GM19238 (cell line): ENCODE measurements around the gene C5.

Experiments used
- DNase-seq: peaks from one replicate; pipeline ENCODE4 v3.0.0; 2011; ENCODE audit warnings: low spot score; ENCODE audit not compliant: insufficient read length

Gene C5

DNA sequence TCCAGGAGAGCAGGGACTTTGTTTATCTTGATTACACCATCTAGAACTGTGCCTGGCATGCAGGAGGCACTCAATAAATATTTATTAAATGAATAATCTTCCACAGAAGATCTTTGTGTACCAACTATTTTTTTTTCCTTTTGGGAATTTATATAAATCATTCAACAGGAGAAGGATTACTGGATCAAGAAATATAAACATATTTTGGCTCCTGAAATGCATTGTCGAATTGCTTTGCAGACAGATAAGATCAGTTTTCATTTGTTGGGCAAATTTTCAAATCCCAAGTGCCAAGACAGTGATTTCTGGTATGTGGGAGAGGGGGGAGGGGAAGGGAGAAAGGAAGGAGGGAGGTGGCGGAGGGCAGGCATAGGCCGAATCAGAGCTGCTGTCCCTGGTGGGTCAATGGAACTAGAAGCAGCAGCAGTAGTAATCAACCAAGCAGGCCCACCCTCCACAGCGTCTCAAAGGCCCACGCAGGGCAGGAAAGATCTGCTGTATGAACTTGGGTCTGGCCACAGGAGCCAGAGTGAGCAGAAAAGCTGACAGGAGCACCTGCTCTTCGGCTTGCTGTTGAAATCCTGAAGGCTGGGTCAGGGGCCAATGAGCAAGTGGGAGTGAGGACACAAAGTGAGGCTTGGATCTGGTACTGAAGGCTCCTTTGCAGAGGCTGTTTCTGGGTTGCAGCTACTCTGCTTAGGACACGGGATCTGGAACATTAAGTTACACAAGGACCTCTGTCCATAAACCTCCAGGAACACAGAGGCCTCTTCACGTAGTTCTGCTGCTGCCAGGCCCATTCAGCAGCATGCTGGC is 107.7 kb downstream of the C5 start:
- no peak for DNase-seq

DNA sequence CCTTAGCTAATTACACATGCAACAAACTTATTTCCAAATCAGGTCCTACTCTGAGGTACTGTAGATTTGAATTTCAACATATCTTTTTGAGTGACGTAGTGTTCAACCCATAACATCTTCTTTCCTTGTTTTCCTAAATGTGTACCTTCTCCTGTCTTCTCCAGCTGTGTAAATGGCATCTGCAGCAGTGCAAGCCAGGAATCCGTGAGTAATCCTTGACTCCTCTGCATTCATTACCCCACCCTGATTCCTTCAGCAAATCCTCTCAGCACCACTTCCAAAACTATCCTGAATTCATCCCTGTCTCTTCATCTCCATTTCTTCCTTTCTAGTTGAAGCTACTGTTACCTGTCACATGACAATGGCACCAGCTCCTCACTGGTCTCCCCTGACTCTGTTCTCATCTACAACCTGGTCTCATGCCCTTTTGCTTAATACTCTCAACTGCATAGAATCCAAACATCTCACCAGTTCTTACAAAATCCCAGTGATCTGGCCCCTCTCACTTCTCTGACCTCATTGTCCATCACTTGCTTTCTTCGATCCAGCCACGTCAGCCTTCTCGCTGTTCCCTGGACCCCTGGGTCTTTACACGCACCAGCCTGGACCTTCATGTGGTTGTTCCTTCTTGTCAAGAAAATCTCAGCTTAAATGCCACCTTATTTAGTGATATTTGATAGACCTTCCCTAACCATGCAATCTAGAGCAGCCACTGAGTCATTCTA is 108.9 kb downstream of the C5 start:
- no peak for DNase-seq

DNA sequence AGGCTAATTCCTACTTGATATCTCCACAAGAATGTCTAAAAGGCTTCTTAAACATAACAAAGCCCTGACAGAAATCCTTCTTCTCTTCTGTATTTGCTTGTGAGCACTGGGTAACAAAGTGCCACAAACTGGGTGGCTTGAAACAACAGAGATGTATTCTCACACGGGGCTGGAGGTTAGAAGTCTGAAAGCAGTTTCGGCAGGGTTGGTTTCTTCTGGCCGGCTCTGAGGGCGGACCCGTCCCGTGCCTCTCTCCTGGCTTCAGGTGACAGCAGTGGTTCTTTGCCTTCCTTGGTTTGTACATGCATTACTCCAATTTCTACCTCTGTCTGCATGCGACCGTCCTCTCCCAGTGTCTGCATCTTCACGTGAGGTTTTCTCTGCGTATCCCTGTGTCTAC is 109.5 kb downstream of the C5 start:
- DNase-seq = no peak

DNA sequence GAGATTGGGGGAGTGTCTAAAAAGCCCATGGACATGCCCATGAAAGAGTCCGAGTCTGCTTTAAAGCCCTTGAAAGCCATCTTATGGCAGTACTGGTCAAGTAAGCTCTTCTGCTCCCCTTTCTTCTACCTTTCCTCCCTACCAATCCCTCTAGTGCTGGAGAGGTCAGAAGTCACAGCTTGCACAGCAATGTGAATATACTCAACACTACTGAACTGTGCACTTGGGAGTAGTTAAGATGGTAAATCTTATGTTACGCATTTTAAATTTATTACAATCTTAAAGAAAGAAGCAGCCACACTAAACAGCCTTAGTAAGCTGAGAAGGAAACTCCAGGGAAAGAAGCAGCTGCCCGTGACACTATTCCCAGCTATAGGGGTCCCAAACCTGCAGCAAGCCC is 111.2 kb downstream of the C5 start:
- no peak for DNase-seq

DNA sequence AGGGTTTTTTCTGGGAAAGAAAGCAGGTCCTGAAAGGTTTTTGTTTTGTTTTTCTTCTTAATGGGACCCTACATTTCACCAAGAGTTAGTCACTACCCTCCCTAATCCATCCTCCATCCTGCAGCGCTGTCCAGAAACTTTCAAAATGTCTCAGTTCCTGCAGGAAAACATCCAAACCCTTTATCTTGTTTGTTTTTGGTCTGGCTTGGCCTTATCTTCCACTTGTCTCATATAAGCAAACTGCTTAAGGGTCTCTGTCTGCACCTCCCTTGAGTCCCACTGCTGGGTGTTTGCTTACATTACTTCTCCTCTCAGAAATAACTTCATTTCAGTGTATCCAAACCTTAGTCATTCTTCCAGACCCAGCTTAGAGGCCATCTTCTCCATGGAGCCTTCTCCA is 112.5 kb downstream of the C5 start:
- DNase-seq = no peak

DNA sequence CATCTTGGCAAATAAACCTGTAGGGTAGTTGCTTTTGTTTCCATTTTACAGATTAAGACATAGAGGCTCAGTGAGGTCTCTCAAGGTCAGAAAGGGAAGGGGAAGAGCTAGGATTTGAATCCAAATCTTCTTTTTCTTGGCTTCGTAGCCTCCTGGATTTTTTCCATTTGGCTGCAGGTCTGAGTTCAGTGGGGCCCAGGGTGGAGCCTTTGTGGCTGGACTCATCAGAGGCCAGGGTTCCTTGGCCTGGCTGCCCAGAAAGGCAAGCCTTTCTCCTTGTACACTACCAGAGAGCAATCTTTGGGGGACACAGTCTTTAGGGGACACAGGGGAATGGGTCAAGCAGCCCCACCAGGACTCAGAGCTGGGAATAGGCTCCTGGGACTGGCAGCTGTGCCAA is 112.9 kb downstream of the C5 start:
- no peak for DNase-seq

DNA sequence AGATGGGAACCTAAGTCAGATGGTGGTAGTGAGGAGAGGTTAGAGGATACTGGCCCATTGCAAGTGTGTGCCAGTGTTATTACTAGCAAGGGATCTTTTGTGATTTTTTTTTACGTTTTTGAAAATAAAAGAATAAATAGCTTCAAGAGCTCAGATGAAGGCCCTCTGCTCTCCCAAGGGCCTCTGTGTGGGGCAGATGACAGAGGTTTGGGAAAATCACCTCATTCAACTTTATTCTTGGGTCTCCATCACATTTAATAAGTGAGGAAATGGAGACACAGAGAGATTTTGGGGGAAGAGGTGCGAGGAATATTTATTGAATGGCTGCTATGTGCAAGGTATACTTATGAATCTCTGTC is 113.3 kb downstream of the C5 start:
- no peak for DNase-seq

DNA sequence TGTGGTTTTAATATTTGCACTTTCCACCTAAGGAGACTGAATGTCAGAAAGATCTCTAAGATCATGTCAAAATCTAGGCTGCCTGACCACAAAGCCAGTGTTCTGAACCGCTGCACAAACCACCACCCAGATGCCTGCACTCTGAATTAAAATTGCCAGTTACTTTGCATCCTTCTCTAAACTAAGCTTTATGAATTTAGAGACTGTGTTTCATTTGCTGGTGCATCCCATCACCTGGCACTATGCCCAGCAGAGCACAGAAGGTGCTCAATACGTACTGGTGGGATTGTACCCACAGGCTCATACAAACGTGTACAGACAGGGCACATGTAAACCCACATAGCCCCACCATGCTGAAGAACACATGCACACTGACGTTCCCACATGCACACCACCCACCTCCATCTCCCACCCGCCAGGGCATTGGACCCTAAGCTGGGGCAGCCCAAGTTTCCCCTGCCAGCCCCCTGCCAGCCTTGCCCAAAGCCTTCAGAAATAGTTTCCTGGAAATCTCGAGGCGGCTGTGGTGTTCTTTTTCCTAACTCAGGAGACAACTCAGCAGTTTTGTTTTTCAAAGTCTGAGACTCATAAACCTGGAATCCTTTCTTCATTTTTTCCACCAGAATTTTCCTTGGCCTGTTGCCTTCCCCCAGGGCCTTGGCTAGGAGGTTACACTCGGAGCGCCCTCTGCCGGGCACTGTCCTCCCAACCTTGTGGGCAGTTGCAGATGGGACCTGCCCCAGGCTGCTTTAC is 113.9 kb downstream of the C5 start:
- peak; percentile 66 for DNase-seq

DNA sequence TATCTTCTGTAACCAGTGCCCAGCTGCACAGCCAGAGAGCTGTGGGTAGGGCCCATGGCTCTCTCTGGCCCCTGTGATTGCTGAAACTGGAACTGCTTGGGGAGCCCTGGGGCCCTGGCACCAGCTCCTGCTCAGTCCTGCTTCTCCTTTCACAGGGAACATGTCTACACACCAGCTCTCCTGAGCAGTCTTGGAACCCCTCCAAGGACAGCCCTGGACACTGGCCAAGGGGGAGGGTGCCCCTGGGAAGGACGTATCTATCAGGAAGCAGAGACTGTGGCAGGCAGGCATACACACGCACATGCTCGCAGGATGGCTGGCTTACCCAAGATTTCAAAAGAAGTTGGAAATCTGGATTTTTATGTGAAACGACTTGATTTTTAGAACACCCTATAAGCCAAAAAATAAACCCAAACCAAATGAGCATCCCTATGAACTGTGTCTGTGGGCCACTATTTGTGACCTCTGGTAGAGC is 114.7 kb downstream of the C5 start:
- DNase-seq = no peak

DNA sequence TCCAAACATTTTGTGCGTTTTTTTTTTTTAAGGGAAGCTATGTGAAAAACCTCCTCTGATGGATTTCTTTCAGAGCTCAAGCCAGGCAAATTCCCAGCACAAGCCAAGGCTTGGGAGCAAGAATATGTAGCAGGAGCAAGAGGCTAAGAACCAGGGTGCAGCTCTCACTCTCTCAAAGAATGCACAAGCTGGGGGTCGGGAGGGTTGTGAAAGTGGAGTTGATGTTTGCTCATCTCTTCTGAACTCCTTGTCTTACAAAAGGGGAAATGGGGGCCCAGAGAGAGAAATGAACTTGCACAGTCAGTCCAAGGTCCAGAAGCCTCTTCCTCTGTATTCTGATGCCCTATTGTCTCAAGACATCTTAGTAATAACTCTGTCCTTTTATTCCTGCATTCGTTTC is 115.8 kb downstream of the C5 start:
- DNase-seq = no peak

DNA sequence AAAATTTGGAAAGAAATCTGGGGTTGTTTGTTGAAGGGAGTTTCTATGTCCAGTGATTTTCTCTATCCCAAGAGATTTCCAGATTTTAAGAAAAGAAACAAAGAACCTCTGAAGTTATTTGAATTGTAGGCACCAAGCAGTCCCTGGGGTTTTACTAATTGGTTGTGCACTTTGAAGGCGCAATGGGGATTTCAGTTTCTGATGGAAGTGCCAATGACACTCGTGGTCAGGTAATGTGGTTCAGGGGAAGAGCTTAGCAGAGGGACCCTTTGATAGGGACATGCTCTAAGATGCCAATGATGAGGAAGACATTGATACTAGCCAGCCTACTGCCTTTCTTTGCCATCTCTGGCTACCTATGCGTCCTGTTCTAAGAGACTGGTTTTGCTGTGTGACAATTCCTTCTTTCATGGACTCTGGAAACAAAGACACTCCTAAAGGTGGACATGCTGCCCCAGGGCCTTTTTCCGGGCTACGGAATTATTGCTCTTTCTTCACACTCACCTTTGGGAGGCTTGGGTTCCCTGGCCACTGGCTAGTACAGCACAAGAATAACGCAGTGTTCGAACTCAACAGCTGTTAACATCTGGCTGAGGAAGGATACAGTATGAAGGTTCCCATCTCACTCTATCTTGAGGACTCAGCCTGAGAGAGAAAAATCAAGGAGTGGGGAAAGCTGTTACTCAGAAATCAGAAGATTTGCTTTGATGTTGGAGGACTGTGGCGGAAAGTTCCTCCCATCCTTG is 116.6 kb downstream of the C5 start:
- no peak for DNase-seq

DNA sequence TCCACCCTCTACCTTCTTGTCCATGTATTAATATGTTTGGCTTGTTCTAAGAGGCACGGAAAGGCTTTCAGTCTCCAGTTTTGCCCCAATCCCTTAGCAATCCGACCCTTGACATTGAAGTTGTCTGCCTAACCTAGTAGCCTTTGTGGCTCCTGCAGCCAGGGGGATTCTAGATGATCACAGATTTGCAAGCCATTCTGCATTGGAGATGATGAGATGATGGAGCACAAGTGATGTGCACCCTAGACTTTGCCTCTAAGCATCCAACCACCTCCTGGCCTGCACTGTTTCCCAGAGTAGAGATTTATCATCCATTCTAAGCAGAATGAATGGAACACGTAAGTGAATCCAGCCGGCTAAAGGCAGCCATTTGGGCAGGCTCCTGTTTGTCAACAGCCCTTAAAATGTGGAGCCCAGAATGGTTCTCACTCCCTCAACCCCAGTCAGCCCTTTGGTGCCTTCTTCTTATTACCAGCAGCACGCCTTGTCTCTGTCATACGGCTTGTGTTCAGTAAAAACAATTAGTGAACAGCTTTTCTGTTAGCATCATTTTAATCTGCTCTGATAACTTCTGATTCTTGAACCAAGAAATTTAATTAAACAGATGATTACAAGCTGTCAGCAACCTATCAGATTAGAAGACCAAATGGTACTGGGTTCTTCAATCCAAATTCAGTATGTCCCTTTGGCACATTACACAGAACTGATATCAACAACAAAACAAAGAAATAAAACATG is 117.8 kb downstream of the C5 start:
- no peak for DNase-seq

DNA sequence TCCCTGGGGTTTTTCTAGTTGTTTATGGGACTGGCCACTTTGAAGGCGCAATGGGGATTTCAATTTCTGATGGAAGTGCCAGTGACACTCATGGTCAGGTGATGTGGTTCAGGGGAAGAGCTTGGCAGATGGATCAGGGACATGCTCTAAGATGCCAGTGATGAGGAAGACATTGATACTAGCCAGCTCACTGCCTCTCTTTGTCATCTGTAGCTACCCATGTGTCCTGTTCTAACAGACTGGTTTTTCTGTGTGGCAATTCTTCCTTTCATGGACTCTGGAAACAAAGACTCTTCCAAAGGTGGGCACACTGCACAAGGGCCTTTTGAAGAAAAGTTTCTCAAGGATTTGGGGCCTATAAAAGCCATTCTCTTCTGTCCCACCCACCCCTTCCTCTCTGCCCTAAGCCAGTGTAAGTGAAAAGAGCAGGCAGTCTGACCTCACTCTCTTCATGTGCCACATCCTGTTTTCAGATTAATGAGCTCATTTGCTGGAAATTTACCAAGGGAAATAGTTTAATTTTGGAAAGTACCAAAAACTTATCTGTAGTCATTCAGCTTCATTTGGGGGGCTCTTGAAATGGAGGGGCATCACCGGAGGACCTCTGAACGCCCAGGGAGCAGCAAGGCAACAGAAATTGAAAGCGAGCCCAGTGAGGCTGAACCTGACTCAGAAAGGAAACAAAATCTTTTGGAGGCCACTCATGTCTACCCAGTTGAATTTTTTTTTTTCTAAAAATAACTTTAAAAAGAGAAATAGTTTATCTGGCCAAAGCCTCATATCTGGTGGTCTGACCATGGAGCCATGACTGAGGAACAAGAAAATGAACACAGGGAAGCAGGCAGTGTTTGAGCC is 118.6 kb downstream of the C5 start:
- DNase-seq = peak; percentile 58

DNA sequence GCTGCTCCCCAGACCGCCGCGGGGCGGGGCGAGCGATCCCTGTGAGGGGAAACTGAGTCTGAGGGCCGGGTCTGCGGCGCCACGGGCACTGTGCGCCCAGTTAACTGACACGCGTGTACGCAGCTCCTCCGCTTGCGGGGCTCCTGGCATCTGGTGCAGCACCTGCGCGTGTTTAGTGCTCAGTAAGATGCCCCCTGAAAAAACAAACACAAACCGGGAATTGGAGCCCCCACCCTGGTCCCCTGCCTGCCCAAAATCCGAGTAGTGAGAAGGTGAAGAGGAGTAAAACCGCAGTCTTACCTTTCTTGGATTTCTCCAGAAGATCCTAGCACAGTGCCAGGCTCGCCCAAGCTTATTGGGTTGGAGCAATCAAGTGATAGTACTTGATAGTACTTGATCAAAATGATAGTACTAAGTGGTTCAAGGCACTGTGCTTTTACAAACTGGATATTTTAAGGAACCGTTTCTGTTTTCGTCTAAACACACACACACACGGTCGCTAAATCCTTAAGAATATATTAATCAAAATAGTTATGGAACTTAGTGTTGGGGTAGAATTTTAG is 120.8 kb downstream of the C5 start:
- no peak for DNase-seq

DNA sequence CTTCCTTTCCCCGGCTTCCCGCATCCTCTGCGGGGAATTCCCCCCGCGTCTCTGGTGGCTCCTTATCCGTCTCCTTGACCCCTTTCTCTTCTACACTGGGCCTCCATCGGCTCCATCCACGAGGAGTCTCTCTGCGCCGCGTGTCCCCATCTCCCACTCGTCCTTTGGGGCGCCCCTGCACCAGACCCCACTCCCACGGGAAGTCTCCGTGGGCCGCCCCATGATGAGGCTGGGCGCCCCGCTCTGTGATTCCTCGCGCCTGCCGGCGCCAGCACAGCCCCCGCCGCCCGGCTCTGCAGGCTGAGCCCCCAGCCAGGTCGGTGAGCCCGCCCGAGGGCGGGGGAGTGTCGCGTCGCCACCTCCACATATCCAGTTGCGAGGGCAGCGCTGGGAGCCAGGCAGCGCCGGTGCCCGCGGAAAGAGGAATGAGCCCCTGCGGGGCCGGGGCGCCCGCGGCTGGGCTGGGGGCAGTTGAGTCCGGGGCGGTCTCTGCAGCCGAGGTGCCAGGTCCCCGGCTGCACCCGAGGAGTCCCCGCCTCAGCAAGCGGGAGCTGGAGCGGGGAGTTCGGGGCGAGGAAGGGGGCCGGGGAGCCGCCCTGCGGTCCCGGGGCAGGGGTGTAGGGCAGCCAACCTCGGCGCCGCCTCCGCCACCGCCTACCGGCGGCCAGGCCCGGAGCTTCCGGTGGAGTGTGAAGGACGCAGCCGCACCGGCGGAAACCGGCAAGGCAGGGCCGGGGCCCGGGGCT is 121.4 kb downstream of the C5 start:
- DNase-seq = no peak

DNA sequence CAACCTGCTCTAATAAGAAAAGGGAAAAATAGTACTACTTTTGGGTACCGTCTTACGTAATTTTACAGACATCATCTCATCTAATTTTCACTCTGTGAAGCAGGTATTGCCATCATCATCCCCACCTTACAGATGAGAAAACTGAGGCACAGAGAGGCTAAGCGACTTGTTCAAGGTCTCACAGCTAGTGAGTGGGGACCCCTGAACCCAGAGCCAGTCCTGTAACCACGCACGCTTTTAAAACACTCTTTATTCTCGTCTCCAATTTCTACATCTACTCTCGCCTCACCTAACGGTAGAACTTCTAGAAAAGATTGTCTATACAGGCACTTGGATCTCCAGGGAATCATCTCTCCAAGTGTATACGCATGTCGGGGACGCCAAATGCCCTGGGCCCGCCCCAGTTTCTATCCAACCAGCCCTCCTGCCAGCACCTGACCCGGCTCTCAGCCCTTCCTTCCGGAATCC is 122.0 kb downstream of the C5 start:
- no peak for DNase-seq

DNA sequence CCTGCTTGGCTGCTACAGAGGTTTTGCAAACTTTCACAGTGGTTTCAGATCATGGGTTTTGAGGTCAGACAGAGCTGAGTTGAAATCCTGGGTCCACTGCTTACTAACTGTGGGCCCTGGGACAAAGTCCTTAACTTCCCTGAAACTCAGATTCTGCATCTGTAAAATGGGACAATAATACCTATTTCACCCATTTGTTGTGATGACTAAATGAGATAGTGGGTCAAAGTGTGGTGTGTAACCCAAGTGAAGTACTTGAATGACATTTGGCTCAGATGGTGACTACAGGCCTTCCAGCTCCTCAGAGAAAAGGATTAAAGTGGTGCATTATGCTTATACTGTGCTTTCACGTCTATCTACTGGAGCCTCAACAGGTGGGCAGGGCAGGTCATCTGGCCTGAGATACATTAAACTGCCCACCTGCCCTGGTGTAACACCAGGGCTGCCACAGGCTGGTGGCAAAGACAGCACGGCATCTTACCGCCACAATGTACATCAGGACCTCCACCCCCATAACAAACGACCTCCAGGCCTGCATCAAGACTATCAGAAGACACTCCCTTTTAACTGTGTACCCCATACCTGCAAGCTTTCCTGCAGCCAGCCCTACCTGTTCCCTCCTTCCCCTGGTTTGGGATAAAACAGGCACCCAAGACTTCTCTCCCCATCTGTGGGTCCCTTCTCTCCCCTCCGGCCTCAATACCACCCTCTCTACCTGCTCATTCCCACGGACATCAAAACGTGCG is 122.6 kb downstream of the C5 start:
- DNase-seq = no peak

DNA sequence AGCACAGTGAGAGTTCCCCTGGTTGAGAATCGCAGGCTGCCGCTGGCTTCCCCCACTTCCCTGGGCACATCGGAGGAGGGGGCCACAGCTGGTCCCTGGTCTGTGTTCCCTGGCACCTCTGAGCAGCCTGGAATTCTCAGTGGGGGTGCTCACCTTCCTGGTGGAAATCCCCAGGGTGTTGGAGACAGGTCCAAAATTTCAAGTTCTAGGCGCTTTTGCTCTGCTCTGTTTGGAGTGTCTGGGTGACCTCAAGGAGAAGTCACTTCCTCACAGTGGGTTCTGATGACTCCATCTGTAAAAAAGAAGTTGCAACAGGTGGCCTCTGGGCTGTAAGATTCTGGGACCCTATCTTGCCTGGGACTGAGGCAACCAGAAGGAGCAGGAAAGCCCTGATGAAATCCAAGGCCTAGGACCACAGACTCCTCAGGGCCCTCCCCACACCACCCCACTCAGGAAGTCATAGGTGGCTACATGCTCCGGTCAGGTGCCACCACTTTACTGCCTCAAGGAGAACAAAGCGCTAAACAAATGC is 123.6 kb downstream of the C5 start, which contains the start of gene TRAF1:
TSS of gene TRAF1 (minus strand) at position 400 of the 532 bp plus-strand sequence. CDS start 721 bp downstream, outside the sequence.
- DNase-seq = no peak
